NCI-H345 (cell line): ENCODE results near the gene ATG7.
"Not testable (repeated sequence)": the region's sequence is repeated elsewhere in the genome, so short reads cannot be mapped to it uniquely, and the experiment has no call there.

Experiments used
- DNase-seq: peaks from one replicate; lab custom pipeline; 2025; lab: John Stamatoyannopoulos, UW

Gene ATG7

GRCh38 chr3:11592445-11593298 lies 320.5 kb downstream of the ATG7 start:
- no peak for DNase-seq

DNA sequence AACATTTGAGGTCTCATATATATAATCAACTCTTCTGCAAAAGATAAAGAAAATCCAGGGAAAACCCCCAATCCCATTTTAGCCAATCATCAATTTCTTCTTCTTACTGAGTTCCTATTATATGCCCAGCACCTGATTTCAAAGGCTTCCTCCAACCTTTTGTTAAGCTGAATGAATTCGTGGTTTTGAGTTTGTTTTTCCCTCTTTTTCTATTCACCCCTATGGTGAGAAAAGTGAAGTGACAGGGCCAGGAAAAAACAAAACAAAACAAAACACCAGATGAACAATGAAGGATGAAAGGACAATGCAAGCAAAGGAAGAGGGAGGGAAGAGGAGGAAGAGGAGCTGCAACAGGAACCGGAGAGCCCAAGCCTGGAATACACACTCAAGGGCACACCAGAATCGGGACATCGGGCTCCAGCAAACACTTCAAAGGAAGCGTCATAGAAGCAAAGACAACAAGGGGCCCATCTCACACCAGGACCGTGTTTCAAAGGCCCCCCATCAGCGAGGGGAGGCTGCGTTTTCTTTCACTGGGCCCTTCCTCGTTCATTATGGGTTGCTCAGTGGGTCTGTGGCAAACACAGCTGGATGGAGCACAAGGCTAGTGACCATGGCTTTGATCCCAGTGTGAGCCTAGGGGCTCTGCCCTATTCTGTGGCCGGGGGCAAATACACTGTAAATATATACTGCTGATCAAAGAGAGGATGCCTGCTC lies 321.3 kb downstream of the ATG7 start:
- no peak for DNase-seq

GRCh38 chr3:11595024-11595423 lies 322.8 kb downstream of the ATG7 start:
- not testable (repeated sequence) for DNase-seq

- DNase-seq: peak; percentile 51
Observed at GRCh38 chr3:11596387-11596786, 324.2 kb downstream of the ATG7 start.

DNA sequence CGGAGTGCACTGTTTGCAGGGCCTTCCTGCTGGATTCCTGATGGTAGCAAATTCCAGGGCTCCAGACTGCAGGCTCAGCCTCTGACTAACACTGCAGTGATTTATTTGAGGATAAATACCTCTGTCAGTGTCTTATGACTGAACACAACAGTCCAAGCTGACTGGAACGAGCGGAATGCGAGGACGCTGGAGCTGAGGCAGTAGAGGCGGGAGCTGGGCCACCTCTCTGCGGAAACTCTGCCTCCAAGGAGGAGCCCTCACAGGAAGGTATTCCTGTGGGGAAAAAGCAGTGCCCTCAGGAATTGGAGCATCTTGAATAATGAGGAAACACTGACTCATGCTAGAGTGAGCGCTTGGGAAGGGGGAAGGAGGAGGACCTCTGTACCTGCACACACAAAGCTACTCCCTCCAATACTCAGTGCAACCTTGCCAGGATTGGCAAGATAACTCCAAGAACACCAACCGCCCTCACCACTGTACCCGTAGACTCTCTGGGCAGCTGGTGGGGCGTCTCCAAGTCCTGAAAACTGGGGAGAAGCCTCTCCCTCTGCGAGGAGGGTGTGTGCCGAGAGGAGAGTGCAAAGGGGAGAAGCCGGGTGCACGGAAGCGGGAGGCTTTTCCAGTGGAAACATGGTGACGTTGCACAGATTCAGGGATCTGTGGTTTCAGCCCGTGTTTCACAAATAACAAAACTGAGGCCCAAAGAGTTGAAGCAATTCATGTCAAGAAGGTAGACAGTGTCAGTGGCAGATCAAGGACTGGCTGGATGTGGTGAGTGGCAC lies 328.5 kb downstream of the ATG7 start:
- no peak for DNase-seq

GRCh38 chr3:11601446-11602238 lies 329.4 kb downstream of the ATG7 start:
- no peak for DNase-seq

DNA sequence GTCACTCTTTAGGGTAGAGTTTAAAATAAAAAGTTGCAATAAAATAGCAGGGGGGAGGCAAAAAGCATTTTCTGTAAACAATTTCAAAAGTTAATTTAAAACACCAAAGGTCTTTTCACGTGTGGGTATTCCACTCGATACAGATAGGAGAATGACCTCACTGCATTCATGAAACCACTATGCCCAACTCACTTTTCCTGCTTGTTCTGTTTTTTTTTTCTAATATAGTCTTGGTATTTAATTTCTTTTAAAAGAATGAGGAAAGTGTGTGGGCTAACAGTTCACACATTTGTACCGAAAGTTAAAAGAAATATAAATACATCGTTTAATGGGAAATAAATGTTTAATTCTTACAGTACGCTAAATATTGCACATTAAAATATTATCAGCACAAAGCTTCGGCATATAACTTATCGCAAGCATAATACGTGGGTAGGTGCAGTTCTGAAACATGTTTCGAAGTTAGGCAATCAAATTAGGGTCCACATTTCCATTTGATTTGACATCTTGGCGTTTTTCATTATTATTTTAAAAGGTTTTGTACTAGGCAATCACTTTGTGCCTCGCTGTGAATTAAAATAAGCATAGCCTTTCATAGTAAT lies 330.1 kb downstream of the ATG7 start:
- no peak for DNase-seq

GRCh38 chr3:11602886-11603527 lies 330.8 kb downstream of the ATG7 start:
- no peak for DNase-seq

- no peak for DNase-seq
Observed at GRCh38 chr3:11603628-11604027, 331.4 kb downstream of the ATG7 start.

- DNase-seq: no peak
Observed at GRCh38 chr3:11604139-11604892, 332.1 kb downstream of the ATG7 start.

DNA sequence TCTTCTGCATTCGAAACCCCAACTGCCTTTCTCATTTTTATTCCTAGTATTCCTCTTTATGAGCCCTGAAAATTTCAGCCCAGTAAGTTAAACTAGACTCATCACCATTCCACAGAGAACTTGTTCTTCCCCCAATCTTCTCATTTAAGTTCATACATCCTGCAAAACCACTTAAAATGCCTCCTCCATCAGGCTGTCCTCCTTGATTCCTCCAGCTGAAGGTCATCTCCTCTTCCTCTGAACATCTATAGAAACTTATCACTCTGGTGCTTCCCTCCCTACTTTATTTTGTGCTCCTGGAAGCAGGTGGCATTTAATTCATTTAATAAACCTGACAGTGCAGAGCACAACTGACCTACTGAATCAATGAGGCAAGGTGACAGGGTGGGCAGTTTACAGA lies 333.2 kb downstream of the ATG7 start:
- DNase-seq: no peak

DNA sequence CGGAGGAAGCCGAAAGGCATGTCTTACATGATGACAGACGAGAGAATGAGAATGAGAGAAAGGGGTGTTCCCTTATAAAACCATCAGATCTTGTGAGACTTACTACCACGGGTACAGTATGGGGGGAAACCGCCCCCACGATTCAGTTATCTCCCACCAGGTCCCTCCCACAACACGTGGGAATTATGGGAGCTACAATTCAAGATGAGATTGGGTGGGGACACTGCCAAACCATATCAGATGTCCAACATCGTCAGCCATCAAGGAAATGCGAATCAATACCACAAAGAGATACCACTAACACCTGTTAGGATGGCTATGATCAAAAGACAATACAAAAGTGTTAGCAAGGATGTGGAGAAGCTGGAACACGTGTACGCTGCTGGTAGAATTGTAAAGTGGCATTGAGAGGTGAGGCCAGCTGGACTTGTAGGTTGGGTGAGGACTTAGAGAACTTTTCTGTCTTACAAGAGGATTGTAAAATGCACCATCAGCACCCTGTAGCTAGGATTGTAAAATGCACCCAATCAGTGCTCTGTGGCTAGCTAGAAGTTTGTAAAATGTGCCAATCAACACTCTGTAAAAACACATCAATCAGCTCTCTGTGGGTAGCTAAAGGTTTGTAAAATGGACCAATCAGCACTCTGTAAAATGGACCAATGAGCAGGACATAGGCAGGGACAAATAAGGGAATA lies 334.0 kb downstream of the ATG7 start:
- no peak for DNase-seq

GRCh38 chr3:11606865-11607440 lies 334.8 kb downstream of the ATG7 start:
- no peak for DNase-seq
